Omental fat pad (tissue), 4 donors: ENCODE measurements around the gene EPHA3. TPM values are rescaled to one million over a fixed set of nuclear protein-coding genes. Genes with fewer than 3 reads are reported as not detected.

Experiments used
- ATAC-seq: fragments of 150-250 bp; one replicate; pipeline ENCODE4 v1.9.1; 2016; ENCODE audit warnings: mild to moderate bottlenecking, moderate library complexity; ENCODE audit not compliant: low FRiP score
- DNase-seq: peaks from one replicate; pipeline ENCODE4 v3.0.0-alpha.2; 2019; ENCODE audit warnings: low spot score
- total RNA-seq, 4 donors: library from RNA; depleted of rRNA; stranded (reverse); fragments of >200 nt; gene quantifications; one replicate each; pipeline ENCODE4 v1.1.0, GENCODE V29; 2016
- TF ChIP-seq, protein P1 (sequence below), 3 donors: fragments of 450-650 bp; IDR thresholded peaks; one replicate each; pipeline ENCODE4 v1.5.1; 2016 to 2017; ENCODE audit warnings: antibody characterized with exemption in 3 of 3, mild to moderate bottlenecking in 3 of 3, moderate library complexity in 2 of 3

EPHA3 gene
- total RNA-seq, 4 donors from 2014 or later = 2.8 to 15.3 (median 4.9) TPM

- DNase-seq = no peak
- no peak for ATAC-seq
- TF ChIP-seq, protein P1, sequence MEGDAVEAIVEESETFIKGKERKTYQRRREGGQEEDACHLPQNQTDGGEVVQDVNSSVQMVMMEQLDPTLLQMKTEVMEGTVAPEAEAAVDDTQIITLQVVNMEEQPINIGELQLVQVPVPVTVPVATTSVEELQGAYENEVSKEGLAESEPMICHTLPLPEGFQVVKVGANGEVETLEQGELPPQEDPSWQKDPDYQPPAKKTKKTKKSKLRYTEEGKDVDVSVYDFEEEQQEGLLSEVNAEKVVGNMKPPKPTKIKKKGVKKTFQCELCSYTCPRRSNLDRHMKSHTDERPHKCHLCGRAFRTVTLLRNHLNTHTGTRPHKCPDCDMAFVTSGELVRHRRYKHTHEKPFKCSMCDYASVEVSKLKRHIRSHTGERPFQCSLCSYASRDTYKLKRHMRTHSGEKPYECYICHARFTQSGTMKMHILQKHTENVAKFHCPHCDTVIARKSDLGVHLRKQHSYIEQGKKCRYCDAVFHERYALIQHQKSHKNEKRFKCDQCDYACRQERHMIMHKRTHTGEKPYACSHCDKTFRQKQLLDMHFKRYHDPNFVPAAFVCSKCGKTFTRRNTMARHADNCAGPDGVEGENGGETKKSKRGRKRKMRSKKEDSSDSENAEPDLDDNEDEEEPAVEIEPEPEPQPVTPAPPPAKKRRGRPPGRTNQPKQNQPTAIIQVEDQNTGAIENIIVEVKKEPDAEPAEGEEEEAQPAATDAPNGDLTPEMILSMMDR (IDR thresholded peaks at IDR 0.05) = no peak
These were observed 57.4 kb downstream of the EPHA3 start for GRCh38 chr3:89164774-89165173.

DNA sequence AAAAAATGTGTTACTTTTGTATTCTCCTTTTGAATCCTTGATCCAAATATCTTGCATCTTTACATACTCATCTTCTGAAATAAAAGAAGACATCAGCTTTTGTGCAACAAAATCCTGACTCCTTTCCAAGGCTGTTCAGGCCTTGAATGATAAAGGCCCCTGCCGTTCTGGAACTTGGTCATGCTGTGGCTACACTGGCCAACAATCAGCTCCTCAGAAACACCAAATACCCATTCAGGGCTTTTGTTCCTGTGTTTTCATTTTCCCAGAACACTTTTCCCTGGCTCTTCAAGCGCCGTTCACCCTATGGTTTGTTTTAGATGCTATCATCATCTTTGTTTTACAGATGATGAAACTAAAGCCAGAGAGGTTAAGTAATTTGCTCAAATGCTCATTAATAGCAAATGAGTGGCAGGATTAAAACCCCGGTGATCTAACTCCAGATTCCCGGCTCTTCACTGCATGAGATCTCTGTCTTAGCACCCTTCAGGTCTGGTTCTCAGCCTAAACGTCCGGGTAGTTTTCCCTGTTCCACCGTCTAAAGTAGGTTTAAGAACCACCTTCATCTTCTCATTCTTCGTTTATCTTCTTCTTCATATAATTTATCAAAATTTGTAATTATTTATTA lies 58.3 kb downstream of the EPHA3 start:
- TF ChIP-seq, protein P1 (IDR thresholded peaks at IDR 0.05) = no peak
- ATAC-seq (no peak), DNase-seq (no peak)

GRCh38 chr3:89171687-89172545 lies 64.5 kb downstream of the EPHA3 start:
- TF ChIP-seq, protein P1 (IDR thresholded peaks at IDR 0.05) = no peak
- no peak for ATAC-seq
- DNase-seq = no peak

DNA sequence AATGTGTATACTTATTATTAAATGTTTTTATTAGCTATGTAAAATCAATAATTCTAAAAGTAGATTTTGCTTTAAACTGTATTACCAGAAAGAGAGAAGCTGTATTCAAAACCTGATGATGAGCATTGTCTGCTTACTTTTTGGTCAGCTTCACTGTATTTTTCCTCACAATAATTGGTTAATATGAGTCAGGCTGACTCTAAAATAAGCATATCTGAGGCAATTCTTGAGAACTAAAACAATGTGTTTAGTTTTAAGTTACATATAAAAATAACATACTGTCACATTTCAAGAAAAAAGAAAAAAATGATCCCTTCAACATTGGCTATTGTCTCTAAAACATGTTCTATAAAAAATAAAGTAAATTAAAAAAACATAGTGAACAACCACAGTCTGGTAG lies 66.1 kb downstream of the EPHA3 start:
- no peak for DNase-seq
- no peak for ATAC-seq
- TF ChIP-seq, protein P1 (IDR thresholded peaks at IDR 0.05) = no peak

DNA sequence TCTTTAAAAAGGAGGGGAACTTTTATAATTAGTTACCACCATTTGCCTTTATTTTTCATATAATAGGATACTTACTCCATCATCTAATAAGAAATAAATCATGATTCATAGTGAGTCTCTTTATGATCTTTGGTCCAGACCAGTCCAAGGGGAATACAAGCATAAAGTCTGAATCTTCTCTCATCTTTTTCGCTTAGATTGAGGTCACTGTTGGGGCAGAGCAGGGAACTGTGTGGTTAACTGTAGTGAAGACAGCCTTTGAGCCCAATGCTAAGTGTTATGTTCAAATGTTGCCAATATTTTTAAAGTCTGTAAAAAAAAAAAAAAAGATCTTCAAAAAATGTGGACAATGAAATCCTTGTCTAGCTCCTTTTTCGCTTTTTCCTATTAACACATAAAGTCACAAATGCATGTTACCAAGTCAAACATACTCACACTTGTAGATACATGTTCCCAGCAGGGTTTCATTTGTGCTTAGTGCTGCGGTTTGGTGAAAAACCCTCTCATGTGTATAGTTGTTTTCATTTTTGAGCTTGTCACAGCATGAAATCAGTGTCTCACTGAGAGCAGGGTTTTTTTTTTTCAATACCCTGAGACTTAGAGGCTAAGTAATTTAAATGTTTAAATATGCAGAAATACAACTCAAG lies 72.1 kb downstream of the EPHA3 start:
- TF ChIP-seq, protein P1 (IDR thresholded peaks at IDR 0.05) = no peak
- no peak for ATAC-seq
- DNase-seq = no peak

GRCh38 chr3:89180334-89180733 lies 72.9 kb downstream of the EPHA3 start:
- ATAC-seq (no peak), DNase-seq (no peak)
- TF ChIP-seq, protein P1 (IDR thresholded peaks at IDR 0.05) = no peak
